GM20431 (cell line): ENCODE results near the gene AMDHD2.
"Not testable (repeated sequence)": the region's sequence is repeated elsewhere in the genome, so short reads cannot be mapped to it uniquely, and the experiment has no call there.

Experiments used
- in situ Hi-C: fragments of 300-500 bp; cut with MseI, MboI; formaldehyde crosslinking; loops from one replicate; pipeline ENCODE4 v1.15.0; 2020; ENCODE audit warnings: low sequenced_read_pairs; ENCODE audit not compliant: unreplicated experiment

AMDHD2 gene

DNA sequence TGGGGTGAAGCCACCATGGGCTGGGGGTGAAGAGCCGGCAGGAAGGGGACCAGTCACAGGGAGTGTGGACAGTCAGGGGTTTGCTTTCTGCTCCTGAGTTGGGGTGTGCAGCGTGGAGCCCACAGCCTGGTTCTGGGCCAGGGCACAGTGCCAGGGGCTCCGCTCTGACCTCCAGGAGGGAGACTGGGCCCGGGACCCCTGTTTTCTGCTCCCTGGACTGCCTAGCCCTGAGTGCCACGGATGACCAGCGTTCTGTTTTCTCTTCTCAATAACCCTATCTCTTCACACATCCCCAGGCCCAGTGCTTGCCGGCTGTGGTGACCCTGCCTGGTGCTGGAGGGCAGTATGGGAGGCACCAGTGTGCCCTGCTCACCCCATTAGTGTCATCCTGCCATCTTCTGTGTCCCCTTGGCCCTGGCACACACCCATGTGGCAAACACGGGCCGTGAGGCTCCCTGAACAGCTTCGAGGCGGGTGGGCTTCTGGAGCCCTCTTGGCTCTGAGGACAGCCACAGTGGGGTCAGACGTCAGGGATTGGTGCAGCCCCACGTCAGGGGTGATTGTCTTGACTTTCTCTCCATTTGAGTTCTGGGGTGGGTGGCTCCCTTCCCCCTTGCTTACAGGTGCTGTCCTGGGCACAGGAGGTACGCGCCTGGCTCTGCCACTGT, 9.9 kb downstream of the AMDHD2 start:
- in situ Hi-C loops = no loop called here

DNA sequence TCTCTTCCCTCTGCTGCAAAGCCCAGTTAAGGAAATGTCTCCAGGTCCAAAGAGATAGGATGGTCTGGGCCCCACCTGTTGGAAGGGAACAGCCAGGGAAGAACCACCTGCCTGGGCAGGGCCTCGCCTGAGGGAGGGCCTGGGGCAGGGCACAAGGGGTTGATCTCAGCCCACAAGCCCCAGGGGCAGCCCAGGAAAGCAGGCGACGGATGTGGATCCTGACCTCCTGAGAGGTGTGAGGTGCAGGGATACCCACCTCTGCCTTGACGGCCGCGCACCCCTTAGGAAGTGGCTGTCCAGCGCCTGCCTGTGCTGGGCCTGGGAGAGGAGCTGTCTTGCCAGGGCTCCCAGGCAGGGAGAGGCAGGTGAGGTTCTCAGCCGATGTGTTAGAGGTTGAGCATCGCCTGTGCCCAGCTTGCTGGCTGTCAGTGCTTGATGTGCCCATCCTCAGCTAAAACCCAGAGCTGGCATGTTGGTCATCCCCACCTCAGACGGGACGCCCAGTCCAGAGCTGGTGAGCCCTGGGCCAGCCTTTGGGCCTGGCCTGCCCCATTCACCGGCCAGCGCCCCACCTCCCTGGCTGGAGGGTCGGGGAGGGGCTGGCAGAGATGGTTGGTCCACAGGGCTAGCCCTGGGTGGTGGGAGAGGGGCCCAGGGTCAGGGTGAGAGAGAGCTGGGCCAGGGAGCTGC, 10.6 kb downstream of the AMDHD2 start:
- in situ Hi-C loops = no loop called here

DNA sequence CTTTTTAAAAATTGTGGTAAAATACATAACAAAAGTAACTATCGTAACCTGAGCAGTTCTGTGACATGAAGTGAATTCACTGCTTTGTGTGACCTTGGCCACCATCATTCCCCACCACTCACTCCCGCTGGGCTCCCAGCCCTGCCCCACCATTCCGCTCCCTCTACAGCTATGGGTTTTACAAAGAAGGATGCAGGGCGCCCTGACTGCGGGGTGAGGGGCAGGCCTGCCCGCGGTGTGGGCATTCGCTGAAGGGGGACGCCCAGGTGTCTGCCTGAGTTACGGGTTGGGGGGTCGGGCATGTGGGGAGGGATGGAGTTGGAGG, 11.2 kb downstream of the AMDHD2 start, which contains the start of gene CEMP1:
CEMP1 (minus strand) TSS at position 38 of the 325 bp plus-strand sequence. CDS start 335 bp downstream, outside the sequence.
- in situ Hi-C loops = no loop called here

DNA sequence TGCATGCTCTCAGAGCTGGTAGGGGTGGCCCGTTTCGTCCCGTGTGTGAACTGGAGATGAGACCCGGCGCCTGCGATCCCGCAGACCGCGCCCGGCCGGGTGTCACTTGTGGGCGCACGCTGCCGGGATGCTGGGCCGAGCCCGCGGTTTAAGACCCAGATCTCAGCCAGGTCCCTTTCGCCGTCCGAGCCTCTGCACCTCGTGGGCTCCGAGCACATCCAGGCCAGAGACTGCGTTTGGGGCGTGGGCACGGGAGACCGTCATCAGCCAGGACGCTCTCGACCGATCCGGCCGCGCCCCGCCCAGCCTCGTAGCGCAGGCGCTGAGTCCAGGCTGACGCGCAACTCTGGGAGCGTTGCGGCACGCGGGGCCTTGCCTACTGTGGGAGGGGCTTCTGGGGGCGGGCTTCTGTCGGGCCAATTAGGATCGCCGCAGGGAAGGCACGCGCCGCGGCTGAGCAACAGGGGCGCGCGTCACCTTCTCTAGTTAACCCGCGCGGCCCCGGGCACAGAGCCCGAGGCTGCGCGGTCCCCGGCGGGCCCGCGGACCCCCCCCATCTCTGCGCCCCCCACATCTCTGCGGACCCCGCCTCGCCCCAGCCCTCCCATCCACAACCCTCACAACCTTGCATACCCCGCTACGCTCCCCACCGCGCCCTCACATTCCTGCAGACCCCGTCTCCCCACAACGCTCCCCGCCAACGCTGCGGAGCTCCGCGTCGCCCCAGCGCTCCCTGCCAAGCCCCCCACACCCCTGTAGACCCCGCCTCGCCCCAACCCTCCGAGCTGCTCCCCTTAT, 11.7 kb downstream of the AMDHD2 start:
- in situ Hi-C loops = no loop called here

DNA sequence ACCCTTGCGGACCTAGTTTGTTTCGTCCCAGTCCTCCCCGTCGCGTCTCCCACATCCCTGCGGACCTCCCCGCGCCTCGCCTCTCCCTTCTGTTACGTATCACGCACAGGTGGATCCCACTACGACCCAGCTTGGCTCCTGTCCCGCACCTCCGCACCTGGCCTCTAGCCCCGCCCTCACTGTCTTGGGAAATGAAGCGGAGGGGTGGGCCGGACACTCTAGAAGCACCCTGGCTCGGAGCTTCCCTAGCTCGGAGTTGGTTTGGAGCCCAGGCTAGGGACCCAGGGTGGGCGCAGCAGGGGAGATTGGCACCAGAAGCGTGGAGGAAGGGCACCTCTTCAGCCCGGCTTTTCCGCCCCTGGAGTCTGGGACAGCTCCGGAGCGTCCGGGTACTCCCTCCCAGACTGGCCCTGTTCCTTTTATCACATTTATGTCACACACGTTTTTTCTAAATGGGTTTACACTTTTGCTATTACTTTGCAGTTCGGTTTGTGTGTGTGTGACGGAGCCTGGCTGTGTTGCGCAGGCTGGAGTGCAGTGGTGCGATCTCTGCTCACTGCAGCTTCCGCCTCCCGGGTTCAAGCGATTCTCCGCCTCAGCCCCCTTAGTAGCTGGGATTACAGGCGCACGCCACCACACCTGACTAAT, 12.4 kb downstream of the AMDHD2 start:
- in situ Hi-C loops = no loop called here

DNA sequence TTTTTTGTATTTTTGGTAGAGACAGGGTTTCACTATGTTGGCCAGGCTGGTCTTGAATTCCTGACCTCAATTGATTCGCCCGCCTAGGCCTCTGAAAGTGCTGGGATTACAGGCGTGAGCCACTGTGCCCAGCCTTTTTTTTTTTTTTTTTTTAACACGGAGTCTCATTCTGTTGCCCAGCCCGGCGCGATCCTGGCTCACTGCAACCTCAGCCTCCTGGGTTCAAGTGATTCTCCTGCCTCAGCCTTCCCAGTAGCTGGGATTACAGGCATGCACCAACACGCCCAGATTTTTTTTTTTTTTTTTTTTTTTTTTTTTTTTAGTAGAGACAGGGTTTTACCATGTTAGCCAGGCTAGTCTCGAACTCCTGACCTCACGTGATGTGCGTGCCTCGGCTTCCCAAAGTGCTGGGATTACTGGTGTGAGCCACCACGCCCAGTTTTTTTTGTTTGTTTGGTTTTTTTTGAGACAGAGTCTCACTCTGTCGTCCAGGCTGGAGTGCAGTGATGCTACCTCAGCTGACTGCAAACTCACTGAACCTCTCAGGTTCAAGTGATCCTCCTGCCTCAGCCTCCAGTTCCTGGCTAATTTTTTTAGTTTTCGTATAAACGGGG, 13.1 kb downstream of the AMDHD2 start:
- in situ Hi-C loops = not testable (repeated sequence)

DNA sequence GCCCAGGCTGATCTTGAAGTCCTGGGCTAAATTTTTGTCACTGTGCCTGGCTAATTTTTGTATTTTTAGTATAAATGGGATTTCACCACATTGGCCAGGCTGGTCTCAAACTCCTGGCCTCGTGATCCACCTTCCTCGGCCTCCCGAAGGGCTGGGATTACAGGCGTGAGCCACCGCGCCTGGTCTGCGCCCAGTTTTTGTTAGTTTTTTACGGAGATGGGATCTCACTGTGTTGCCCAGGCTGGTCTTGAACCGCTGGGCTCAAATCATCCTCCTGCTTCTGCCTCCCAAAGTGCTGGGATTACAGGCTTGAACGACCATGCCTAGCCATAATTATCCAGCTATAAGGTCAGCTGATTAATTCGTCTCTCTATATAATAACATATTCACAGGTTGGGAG, 13.7 kb downstream of the AMDHD2 start:
- in situ Hi-C loops = no loop called here

DNA sequence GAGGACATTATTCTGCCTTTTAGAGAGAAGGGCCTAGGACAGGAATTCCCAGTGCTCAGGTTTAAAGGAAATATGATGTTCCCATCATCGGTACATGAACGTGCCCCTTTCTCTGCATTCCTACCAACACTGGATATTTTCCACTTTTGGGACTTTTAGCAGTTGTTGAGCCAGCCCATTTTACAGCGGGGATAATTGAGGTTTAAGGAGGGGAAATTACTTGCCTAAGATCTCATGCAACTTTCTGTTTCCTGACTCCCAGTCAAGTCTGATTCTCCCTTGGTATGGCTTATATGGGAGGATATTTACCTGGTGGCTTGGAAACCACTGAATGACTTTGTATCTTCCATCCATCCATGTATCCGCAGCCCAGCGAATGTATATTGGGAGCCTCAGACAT, 14.2 kb downstream of the AMDHD2 start:
- in situ Hi-C loops = not testable (repeated sequence)

DNA sequence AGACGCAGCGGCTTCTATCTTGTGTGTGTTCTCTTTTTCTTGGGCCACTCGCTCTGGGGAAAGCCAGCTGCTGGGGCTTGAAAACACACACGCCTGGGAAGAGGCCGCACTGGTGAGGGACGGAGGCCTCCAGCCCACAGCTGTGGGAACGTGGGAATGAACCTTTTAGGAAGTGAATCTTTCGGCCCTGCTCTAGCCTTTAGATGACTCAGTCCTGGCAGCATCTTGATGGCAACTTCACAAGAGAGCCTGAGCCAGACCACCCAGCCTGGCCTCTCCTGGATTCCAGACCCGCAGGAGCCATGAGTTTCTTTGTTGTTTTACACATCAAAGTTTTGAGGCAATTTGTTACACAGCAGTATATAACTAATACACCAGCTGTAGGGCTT, 15.4 kb downstream of the AMDHD2 start:
- in situ Hi-C loops = no loop called here

DNA sequence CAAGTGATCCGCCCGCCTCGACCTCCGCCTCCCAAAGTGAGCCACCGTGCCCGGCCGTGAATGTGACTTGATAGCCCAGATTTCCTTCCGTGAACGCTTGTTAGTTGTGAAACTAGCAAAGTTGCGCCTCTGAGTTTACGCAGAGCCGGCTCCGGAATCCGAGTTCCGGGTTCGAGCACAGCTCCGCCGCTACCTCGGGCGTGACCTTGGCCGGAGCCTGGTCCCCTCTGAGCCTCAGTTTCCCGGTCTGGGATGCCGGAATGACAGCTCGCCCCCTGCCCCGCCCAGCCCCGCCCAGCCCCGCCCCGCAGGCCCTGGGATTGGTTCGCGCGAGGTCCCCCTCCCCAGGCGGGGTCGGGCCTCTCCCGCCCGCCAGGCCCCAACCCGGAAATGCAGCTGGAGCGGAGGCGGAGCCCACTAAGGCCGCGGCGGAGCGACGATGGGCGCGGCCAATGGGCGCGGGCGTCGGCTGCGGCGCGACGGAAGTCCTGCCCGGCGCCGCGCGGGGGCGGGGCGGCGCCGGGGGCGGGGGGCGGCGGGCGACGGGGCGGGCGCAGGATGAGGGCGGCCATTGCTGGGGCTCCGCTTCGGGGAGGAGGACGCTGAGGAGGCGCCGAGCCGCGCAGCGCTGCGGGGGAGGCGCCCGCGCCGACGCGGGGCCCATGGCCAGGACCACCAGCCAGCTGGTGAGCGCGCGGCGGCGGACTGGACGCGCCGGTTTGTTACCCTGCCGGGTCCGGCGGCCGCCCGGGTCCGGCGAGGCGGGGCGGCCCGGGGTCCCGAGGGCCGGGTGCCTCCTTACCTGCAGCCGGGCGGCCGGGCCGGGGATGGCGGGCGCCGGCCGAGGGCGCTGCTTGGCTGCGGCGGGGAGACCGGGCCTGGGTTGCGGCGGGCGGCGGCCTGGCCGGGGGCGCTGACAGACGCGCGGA, 17.5 kb downstream of the AMDHD2 start, which contains the start of gene PDPK1:
PDPK1 (plus strand) TSS at position 571 of the 929 bp plus-strand sequence; CDS start at position 663, 92 bp downstream.
- in situ Hi-C loops = no loop called here

DNA sequence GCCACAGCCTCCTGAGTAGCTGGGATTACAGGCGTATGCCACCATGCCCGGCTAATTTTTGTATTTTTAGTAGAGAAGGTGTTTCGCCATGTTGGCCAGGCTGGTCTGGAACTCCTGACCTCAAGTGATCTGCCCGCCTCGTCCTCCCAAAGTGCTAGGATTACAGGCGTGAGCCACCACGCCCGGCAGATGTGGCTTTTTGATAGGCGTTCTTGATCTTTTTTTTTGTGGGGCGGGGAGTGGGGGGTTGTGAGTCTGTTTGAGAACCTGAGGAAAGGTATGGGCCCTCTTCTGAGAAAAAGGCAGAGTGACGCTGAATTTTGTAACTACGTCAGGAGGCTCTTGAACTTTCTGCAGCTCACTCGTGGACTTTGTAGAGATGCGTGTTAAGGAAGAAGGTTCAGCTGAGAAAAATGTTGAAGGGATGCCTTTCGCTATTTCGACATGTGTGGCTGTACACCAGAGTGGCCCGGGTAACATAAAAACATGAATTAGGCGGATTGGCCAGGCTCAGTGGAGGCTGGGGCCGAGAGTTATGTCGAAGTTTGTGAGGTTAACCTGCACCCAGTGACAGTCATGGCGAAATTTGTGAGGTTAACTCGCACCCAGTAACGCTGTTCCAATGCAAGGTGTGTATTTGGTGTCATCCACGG, 19.1 kb downstream of the AMDHD2 start:
- in situ Hi-C loops = not testable (repeated sequence)

DNA sequence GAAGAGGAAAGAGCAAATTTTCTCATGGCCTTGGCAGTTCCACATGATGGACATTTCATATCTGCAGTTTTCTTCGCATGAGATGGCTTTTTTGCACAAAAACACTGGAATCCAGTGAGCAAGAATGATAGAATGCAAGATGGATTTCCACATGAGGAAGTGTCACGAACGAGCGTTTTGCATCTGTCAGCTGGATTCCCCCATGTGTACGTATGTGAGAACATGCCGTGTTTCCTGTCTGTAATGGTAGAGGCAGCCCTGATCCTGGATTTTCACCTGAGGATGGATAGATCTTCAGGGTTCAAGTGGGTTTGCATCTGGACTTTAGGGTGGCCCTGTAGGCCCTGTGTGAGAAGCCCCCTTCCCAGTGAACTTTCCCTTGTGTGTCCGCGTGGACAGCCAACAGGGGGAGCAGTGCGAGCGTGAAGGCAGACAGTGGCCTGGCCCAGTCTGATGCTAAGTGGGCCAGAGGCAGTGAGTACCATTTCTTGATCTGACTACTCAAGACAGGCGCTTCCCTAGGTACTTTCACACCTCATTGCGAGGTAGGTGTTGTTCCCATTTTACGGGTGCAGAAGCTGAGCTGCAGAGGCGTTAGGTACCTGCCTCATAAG, 19.8 kb downstream of the AMDHD2 start:
- in situ Hi-C loops = not testable (repeated sequence)

DNA sequence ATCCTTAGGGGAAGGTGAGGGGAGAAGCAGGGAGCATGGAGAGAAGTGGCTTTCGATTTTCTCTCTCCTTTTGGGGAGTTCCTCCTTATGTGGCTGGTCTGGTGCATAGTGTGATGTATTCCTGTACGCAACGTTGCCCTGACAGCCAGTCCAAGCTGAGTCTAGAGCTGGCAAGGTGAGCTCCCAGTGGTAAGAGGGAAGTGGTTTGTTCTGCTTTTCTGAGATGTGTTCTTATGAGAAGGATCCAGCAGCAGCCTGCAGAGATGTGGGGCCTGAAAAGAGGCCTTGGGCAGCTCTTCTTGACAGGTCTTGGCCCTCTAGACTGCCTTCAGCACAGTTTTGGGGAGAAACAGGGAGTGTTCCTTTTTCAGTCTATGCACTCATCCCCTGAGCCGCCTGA, 20.7 kb downstream of the AMDHD2 start:
- in situ Hi-C loops = not testable (repeated sequence)

DNA sequence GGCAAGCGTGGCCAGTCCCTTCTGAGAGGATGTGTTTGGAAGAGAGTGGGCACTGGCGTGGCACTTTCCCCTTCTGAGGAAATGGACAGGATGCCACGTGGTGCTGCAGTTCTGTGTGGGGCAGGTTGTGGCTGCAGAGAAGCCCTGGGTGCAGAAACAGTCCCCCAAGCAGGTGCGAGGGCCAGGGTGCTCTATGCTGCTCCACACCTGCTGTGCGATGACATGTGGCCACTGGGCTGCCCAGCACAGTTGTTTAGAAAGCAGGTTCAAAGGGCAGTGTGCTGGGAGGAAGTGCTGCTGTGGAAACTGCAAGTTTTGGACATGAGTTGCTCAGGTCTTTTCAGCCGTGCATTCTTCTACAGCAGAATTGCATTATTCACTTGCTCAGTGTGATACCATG, 21.2 kb downstream of the AMDHD2 start:
- in situ Hi-C loops = not testable (repeated sequence)

DNA sequence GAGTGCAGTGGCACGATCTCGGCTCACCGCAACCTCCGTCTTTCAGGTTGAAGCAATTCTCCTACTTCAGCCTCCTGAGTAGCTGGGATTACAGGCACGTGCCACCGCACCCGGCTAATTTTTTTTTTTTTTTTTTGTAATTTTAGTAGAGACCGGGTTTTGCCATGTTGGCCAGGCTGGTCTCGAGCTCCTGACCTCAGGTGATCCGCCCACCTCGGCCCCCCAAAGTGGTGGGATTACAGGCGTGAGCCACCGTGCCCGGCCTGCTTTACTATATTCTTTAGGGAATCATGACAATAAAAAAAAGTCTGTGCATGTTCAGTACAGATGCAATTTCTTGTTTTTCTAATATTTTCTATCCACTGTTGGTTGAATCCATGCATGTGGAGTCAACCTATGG, 23.6 kb downstream of the AMDHD2 start:
- in situ Hi-C loops = not testable (repeated sequence)

DNA sequence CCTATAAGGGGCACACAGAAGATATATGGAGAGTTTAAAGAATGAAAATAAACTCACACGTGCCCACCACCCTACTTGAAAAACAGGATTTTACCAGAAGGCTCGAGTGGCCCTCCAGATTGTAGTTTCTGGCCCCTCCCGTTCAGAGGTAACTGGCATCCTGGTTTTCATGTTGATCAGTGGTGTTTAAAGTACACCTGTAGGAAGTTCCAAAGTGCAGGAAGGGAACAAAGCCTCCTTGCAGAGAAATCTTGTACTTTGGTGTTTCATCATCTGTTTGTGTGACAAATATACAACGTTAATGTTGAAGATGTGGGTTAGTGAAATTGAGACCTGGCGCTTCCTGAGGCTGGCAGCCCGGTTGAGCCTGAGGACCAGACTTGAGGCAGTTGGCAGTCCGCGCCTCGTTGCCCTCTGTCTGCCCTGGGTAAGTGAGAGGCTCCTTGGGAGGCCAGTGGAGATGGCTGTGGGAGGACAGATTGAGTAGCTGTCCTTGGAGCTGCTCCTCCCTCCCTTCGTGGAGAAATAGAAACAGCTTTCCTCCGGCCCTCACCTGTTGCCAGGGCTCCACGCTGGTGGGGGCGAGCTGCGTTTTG, 30.2 kb downstream of the AMDHD2 start:
- in situ Hi-C loops = not testable (repeated sequence)

DNA sequence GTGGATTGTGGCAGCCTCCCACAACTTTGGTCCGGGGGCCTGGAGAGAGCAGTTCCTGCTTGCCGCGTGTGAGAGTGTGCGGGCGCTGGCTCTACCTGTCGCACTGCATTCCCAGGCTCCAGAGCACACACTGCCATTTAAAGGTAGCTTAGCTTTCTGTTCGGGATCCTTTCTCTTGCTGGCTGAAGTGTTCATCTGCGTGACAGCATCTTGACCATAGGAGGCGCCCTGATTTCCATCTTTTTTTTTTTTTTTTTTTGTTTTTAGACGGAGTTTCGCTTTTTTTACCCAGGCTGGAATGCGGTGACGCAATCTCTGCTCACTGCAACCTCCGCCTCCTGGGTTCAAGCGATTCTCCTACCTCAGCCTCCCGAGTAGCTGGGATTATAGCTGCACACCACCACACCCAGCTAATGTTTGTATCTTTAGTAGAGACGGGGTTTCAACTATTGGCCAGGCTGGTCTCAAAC, 31.3 kb downstream of the AMDHD2 start:
- in situ Hi-C loops = not testable (repeated sequence)
